CD4-positive, alpha-beta memory T cell (primary cell): ENCODE data around the gene RALGAPB. TPM values are rescaled to one million over a fixed set of nuclear protein-coding genes. Genes with fewer than 3 reads are reported as not detected.
"Not testable (repeated sequence)": the region's sequence is repeated elsewhere in the genome, so short reads cannot be mapped to it uniquely, and the experiment has no call there.

Experiments
- CTCF ChIA-PET: fragments of 350-600 bp; sonication (Branson Sonifier 250); formaldehyde crosslinking; loops from one replicate; lab custom pipeline; 2021; ENCODE audit warnings: inconsistent platforms; ENCODE audit not compliant: partially characterized antibody; lab: Charles Lee
- POLR2A ChIA-PET: fragments of 350-600 bp; sonication (Branson Sonifier 250); formaldehyde crosslinking; loops from one replicate; lab custom pipeline; 2021; ENCODE audit not compliant: partially characterized antibody; lab: Charles Lee
- DNase-seq, 5 donors: peaks; one replicate each; pipeline versions ENCODE4 v3.0.0 to v3.0.0-alpha.2; 2020 to 2022; ENCODE audit warnings: mixed read lengths in 1 of 5
- H3K27ac ChIP-seq: one replicate; pipeline ENCODE4 v1.7.0; 2013; ENCODE audit warnings: low read depth, low read length
- H3K27me3 ChIP-seq: 2 replicates; pipeline ENCODE4 v1.7.0; 2013; ENCODE audit warnings: mild to moderate bottlenecking, low read length, moderate library complexity; ENCODE audit not compliant: insufficient read depth
- H3K36me3 ChIP-seq: 2 replicates; pipeline ENCODE4 v1.7.0; 2013; ENCODE audit warnings: mild to moderate bottlenecking, low read length, moderate library complexity; ENCODE audit not compliant: insufficient read depth
- H3K4me1 ChIP-seq: 2 replicates; pipeline ENCODE4 v1.7.0; 2013; ENCODE audit warnings: mild to moderate bottlenecking, low read length, moderate library complexity; ENCODE audit not compliant: insufficient read depth
- H3K4me3 ChIP-seq, 2 donors: one replicate each; pipeline ENCODE4 v1.7.0; 2013; ENCODE audit warnings: low read length in 2 of 2, mild to moderate bottlenecking in 1 of 2
- H3K9me3 ChIP-seq, 2 donors: one replicate each; pipeline ENCODE4 v1.7.0; 2013; ENCODE audit warnings: low read length in 2 of 2, control low read depth in 1 of 2; ENCODE audit not compliant: control insufficient read depth in 1 of 2
- H3K27ac Mint-ChIP-seq, 7 donors: one replicate each; pipeline ENCODE4 v1.8.0; 2020 to 2021; ENCODE audit warnings: mixed read lengths in 7 of 7, mild to moderate bottlenecking in 6 of 7, inconsistent platforms in 3 of 7, moderate library complexity in 3 of 7
- H3K27me3 Mint-ChIP-seq, 2 donors: one replicate each; pipeline ENCODE4 v1.8.0; 2020 to 2021; ENCODE audit warnings: mixed read lengths in 2 of 2
- H3K36me3 Mint-ChIP-seq, 2 donors: one replicate each; pipeline ENCODE4 v1.8.0; 2020 to 2021; ENCODE audit warnings: mixed read lengths in 2 of 2, inconsistent platforms in 1 of 2, mild to moderate bottlenecking in 1 of 2
- H3K4me1 Mint-ChIP-seq, 4 donors: one replicate each; pipeline ENCODE4 v1.8.0; 2020 to 2021; ENCODE audit warnings: mixed read lengths in 4 of 4, mild to moderate bottlenecking in 1 of 4
- H3K4me3 Mint-ChIP-seq, 8 donors: one replicate each; pipeline ENCODE4 v1.8.0; 2020 to 2021; ENCODE audit warnings: mixed read lengths in 8 of 8, mild to moderate bottlenecking in 7 of 8, moderate library complexity in 6 of 8, inconsistent platforms in 3 of 8
- H3K9me3 Mint-ChIP-seq, 8 donors: one replicate each; pipeline ENCODE4 v1.8.0; 2020 to 2021; ENCODE audit warnings: mixed read lengths in 8 of 8, mild to moderate bottlenecking in 5 of 8, inconsistent platforms in 3 of 8, moderate library complexity in 1 of 8
- intact Hi-C: fragments of 100-400 bp; cut with micrococcal nuclease; formaldehyde crosslinking; loops from one replicate; pipeline ENCODE4 v1.15.1; 2023
- polyA plus RNA-seq, 2 donors: library from polyadenylated mRNA; unstranded; fragments of 300-500 nt; fragmentation: Illumina TruSeq; gene quantifications; one replicate each; pipeline ENCODE4 v1.2.3, GENCODE V29; 2021
- total RNA-seq, 2 experiments: library from RNA; stranded (reverse); gene quantifications; one replicate each; pipeline ENCODE4 v1.2.3, GENCODE V29; 2021

RALGAPB gene
- total and polyA plus RNA-seq, 4 experiments from 2014 or later = 9.0 to 57.4 (median 35.2) TPM

- H3K36me3 ChIP-seq = peaks cover 24% of the 10 kb centered on the region
- peaks cover 0 to 2% (median 0%) of the 10 kb centered on the region in 8 donors for H3K9me3 Mint-ChIP-seq
- H3K27me3 Mint-ChIP-seq = peaks cover 2 to 6% of the 10 kb centered on the region in 2 donors
- peak within 1 kb of the TSS; percentile 91 to 97 (median 94) for H3K4me3 Mint-ChIP-seq
- no peaks in the 10 kb centered on the region for H3K27me3 ChIP-seq
- H3K4me3 ChIP-seq = peak within 1 kb of the TSS; percentile 64 to 88
- DNase-seq = peak; percentile 86 to 90 (median 87)
- ChIA-PET CTCF (interaction anchor here (0.8 to 5.8 kb wide), 15 partner anchors 9 to 80 kb away, joined by 3 to 105 read pairs (median 4); partner anchors contain the start of gene RALGAPB), POLR2A (interaction anchor here (0.7 to 5.2 kb wide), 7 partner anchors 9 to 527 kb away, joined by 3 to 170 read pairs (median 3); partner anchors contain the start of genes DHX35 and RALGAPB)
- H3K4me1 ChIP-seq = peaks cover 30% of the 10 kb centered on the region
- peaks cover 27 to 45% of the 10 kb centered on the region in 2 donors for H3K36me3 Mint-ChIP-seq
- H3K27ac Mint-ChIP-seq = peak within 1 kb of the TSS; percentile 95 to 98 (median 96)
- H3K27ac ChIP-seq = peak within 1 kb of the TSS; percentile 75
- peaks cover 20 to 49% (median 37%) of the 10 kb centered on the region in 4 donors for H3K4me1 Mint-ChIP-seq
- intact Hi-C loops = loop anchor here (1.0 kb wide), 2 partner anchors 11 to 37 kb away; partner anchors contain the start of gene RALGAPB
- H3K9me3 ChIP-seq = no peaks in the 10 kb centered on the region
Measured at GRCh38 chr20:38434770-38435554, 37.7 kb upstream of the RALGAPB start, which contains the start of gene SNHG17. Gene SNHG17 (minus strand): TSS chr20:38435328.

- H3K4me3 Mint-ChIP-seq = peak overlapping the region; percentile 91 to 97 (median 94)
Measured at GRCh38 chr20:38435555-38435939, 37.1 kb upstream of the RALGAPB start.

GRCh38 chr20:38437796-38438195 lies 34.8 kb upstream of the RALGAPB start:
- POLR2A ChIA-PET = interaction anchor here (1.2 to 2.1 kb wide), 2 partner anchors 9 to 35 kb away, joined by 3 to 20 read pairs; partner anchors contain the start of gene RALGAPB
- Mint-ChIP-seq H3K4me3 (no peak overlapping the region), H3K4me1 (peaks cover 11 to 31% (median 22%) of the 10 kb centered on the region in 4 donors), H3K27me3 (peaks cover 6% of the 10 kb centered on the region in 2 donors), H3K27ac (no peak overlapping the region), H3K9me3 (peaks cover 0 to 2% (median 0%) of the 10 kb centered on the region in 8 donors), H3K36me3 (peaks cover 6 to 21% of the 10 kb centered on the region in 2 donors)
- no peaks in the 10 kb centered on the region for H3K27me3 ChIP-seq
- no peak overlapping the region for H3K4me3 ChIP-seq
- H3K27ac ChIP-seq = no peak overlapping the region
- intact Hi-C loops = no loop called here
- CTCF ChIA-PET = interaction anchor here (0.8 to 2.4 kb wide), 4 partner anchors 9 to 41 kb away, joined by 3 to 19 read pairs (median 6); partner anchors contain the start of gene RALGAPB
- no peaks in the 10 kb centered on the region for H3K9me3 ChIP-seq
- DNase-seq = no peak
- H3K36me3 ChIP-seq = peaks cover under 1% of the 10 kb centered on the region
- H3K4me1 ChIP-seq = peaks cover 23% of the 10 kb centered on the region

More at GRCh38 chr20:38435555-38435939, 37.1 kb upstream of the RALGAPB start:
- ChIA-PET POLR2A (interaction anchor here (0.7 to 5.2 kb wide), 6 partner anchors 10 to 527 kb away, joined by 3 to 170 read pairs (median 4); partner anchors contain the start of genes DHX35 and RALGAPB), CTCF (interaction anchor here (0.8 to 5.8 kb wide), 14 partner anchors 8 to 79 kb away, joined by 3 to 105 read pairs (median 4); partner anchors contain the start of gene RALGAPB)
- H3K27ac ChIP-seq = no peak overlapping the region
- H3K4me3 ChIP-seq = peak overlapping the region in 1 of 2 donors; percentile 88
- no peak for DNase-seq
- H3K4me1 Mint-ChIP-seq = peaks cover 20 to 49% (median 37%) of the 10 kb centered on the region in 4 donors
- intact Hi-C loops = loop anchor here (1.0 kb wide), 2 partner anchors 11 to 37 kb away; partner anchors contain the start of gene RALGAPB
- peaks cover 27 to 44% of the 10 kb centered on the region in 2 donors for H3K36me3 Mint-ChIP-seq
- H3K36me3 ChIP-seq = peaks cover 22% of the 10 kb centered on the region
- peak overlapping the region; percentile 95 to 98 (median 96) for H3K27ac Mint-ChIP-seq
- H3K9me3 Mint-ChIP-seq = peaks cover 0 to 2% (median 0%) of the 10 kb centered on the region in 8 donors
- no peaks in the 10 kb centered on the region for H3K27me3 ChIP-seq
- H3K9me3 ChIP-seq = no peaks in the 10 kb centered on the region
- H3K27me3 Mint-ChIP-seq = peaks cover 4 to 6% of the 10 kb centered on the region in 2 donors
- H3K4me1 ChIP-seq = peaks cover 30% of the 10 kb centered on the region

- intact Hi-C loops = loop anchor here (10.0 kb wide), 1 partner anchor 406 kb away; the partner anchor contains the start of genes RPRD1B and TTI1
- H3K27me3 Mint-ChIP-seq, H3K27ac Mint-ChIP-seq, POLR2A ChIA-PET, H3K9me3 ChIP-seq, H3K36me3 Mint-ChIP-seq, H3K4me1 ChIP-seq, H3K27ac ChIP-seq, H3K27me3 ChIP-seq, H3K9me3 Mint-ChIP-seq, H3K4me3 ChIP-seq, H3K4me1 Mint-ChIP-seq, H3K36me3 ChIP-seq, DNase-seq, H3K4me3 Mint-ChIP-seq: not testable (repeated sequence)
- CTCF ChIA-PET = interaction anchor here (0.6 to 1.4 kb wide), 2 partner anchors 9 to 111 kb away, joined by 3 to 4 read pairs; no protein-coding TSS in a partner anchor
Measured at GRCh38 chr20:38441110-38441509, 31.5 kb upstream of the RALGAPB start.

- H3K4me3 ChIP-seq = no peak overlapping the region
- peaks cover 12% of the 10 kb centered on the region for H3K4me1 ChIP-seq
- Mint-ChIP-seq H3K9me3 (peaks cover 0 to 1% (median 0%) of the 10 kb centered on the region in 8 donors), H3K27ac (no peak overlapping the region), H3K27me3 (peaks cover 6% of the 10 kb centered on the region in 2 donors), H3K4me1 (peaks cover 6 to 14% (median 10%) of the 10 kb centered on the region in 4 donors), H3K4me3 (no peak overlapping the region), H3K36me3 (peaks cover 0 to 2% of the 10 kb centered on the region in 2 donors)
- CTCF ChIA-PET = no interaction called here
- H3K36me3 ChIP-seq = no peaks in the 10 kb centered on the region
- DNase-seq = no peak
- no peaks in the 10 kb centered on the region for H3K9me3 ChIP-seq
- intact Hi-C loops = loop anchor here (10.0 kb wide), 1 partner anchor 407 kb away; the partner anchor contains the start of genes RPRD1B and TTI1
- H3K27me3 ChIP-seq = no peaks in the 10 kb centered on the region
- H3K27ac ChIP-seq = no peak overlapping the region
- POLR2A ChIA-PET = no interaction called here
Measured at GRCh38 chr20:38441916-38442315, 30.7 kb upstream of the RALGAPB start.

GRCh38 chr20:38445381-38445796 lies 27.3 kb upstream of the RALGAPB start:
- Histone ChIP-seq H3K36me3 (peaks cover 9% of the 10 kb centered on the region), H3K4me1 (peaks cover 21% of the 10 kb centered on the region), H3K27me3 (no peaks in the 10 kb centered on the region), H3K4me3 (no peak overlapping the region), H3K9me3 (no peaks in the 10 kb centered on the region), H3K27ac (no peak overlapping the region)
- H3K9me3 Mint-ChIP-seq = peaks cover 0 to 1% (median 0%) of the 10 kb centered on the region in 8 donors
- no peak for DNase-seq
- H3K27ac Mint-ChIP-seq = peak overlapping the region in 3 of 7 donors; percentile 46 to 91 (median 51)
- CTCF ChIA-PET = interaction anchor here (1.1 to 3.6 kb wide), 4 partner anchors 12 to 27 kb away, joined by 3 to 105 read pairs (median 28); partner anchors contain the start of genes RALGAPB and SNHG17
- peaks cover 10 to 34% (median 22%) of the 10 kb centered on the region in 4 donors for H3K4me1 Mint-ChIP-seq
- intact Hi-C loops = loop anchor here (10.0 kb wide), 1 partner anchor 411 kb away; the partner anchor contains the start of genes RPRD1B and TTI1
- POLR2A ChIA-PET = interaction anchor here (0.9 to 5.7 kb wide), 6 partner anchors 8 to 34 kb away, joined by 3 to 170 read pairs (median 14); partner anchors contain the start of genes RALGAPB and SNHG17
- H3K4me3 Mint-ChIP-seq = peak overlapping the region in 3 of 8 donors; percentile 40 to 64 (median 46)
- peaks cover 0 to 3% of the 10 kb centered on the region in 2 donors for H3K27me3 Mint-ChIP-seq
- peaks cover 12 to 15% of the 10 kb centered on the region in 2 donors for H3K36me3 Mint-ChIP-seq
